PC-9 (cell line): ENCODE results near the gene LAD1. TPM values are rescaled to one million over a fixed set of nuclear protein-coding genes. Genes with fewer than 3 reads are reported as not detected.

Experiments used
- BruUV-seq: library from RNA; stranded (reverse); fragments of 400-500 nt; replicated peaks from 2 replicates; lab custom pipeline; 2021; lab: Mats Ljungman, UMichigan
- CTCF ChIA-PET: fragments of 300-600 bp; sonication (Branson Sonifier 250); formaldehyde crosslinking; loops from one replicate; lab custom pipeline; 2022; ENCODE audit warnings: antibody characterized with exemption; lab: Charles Lee
- POLR2A ChIA-PET: fragments of 300-600 bp; sonication (Branson Sonifier 250); formaldehyde crosslinking; loops from one replicate; lab custom pipeline; 2022; ENCODE audit warnings: antibody characterized with exemption; ENCODE audit not compliant: unreplicated experiment; lab: Charles Lee
- DNase-seq, 2 experiments: peaks; one replicate each; pipeline versions ENCODE4 v3.0.0 to v3.0.0-alpha.2; 2015 to 2022; ENCODE audit warnings: mixed read lengths in 1 of 2
- H2AFZ ChIP-seq: fragments of 200-600 bp; sonication (generic); 2 replicates; pipeline ENCODE4 v1.8.1; 2017; ENCODE audit warnings: antibody characterized with exemption
- H3F3A ChIP-seq: fragments of 200-600 bp; sonication (generic); 2 replicates; pipeline ENCODE4 v1.8.1; 2017; ENCODE audit warnings: antibody characterized with exemption, mild to moderate bottlenecking, low read depth; ENCODE audit not compliant: insufficient read depth
- H3K27ac ChIP-seq: fragments of 200-600 bp; sonication (generic); 2 replicates; pipeline ENCODE4 v1.6.1; 2016; ENCODE audit warnings: mixed run types
- H3K27me3 ChIP-seq: fragments of 200-600 bp; sonication (generic); 2 replicates; pipeline ENCODE4 v1.6.1; 2016; ENCODE audit warnings: low read depth, mixed run types; ENCODE audit not compliant: insufficient read depth
- H3K36me3 ChIP-seq: fragments of 200-600 bp; sonication (generic); 2 replicates; pipeline ENCODE4 v1.6.1; 2016; ENCODE audit warnings: low read depth, mixed run types
- H3K4me1 ChIP-seq: fragments of 200-600 bp; sonication (generic); replicated peaks from 2 replicates; pipeline ENCODE4 v1.6.1; 2016; ENCODE audit warnings: mixed run types; ENCODE audit not compliant: insufficient read depth
- H3K4me2 ChIP-seq: fragments of 200-600 bp; sonication (generic); 2 replicates; pipeline ENCODE4 v1.6.1; 2017; ENCODE audit warnings: mixed run types
- H3K4me3 ChIP-seq: fragments of 200-600 bp; sonication (generic); 2 replicates; pipeline ENCODE4 v1.6.1; 2016; ENCODE audit warnings: mixed run types
- H3K79me2 ChIP-seq: fragments of 200-600 bp; sonication (generic); 2 replicates; pipeline ENCODE4 v1.6.1; 2017; ENCODE audit warnings: low read depth, mixed run types
- H3K9me2 ChIP-seq: fragments of 200-600 bp; sonication (generic); 2 replicates; pipeline ENCODE4 v1.8.1; 2017; ENCODE audit warnings: mild to moderate bottlenecking; ENCODE audit not compliant: insufficient read depth
- H3K9me3 ChIP-seq: fragments of 200-600 bp; sonication (generic); 2 replicates; pipeline ENCODE4 v1.8.1; 2016; ENCODE audit warnings: low read depth; ENCODE audit not compliant: insufficient read depth
- H4K20me1 ChIP-seq: fragments of 200-600 bp; sonication (generic); 2 replicates; pipeline ENCODE4 v1.8.1; 2017; ENCODE audit not compliant: insufficient read depth
- EZH2 ChIP-seq: fragments of 200-600 bp; sonication (generic); IDR thresholded peaks from 2 replicates; pipeline ENCODE4 v1.8.0; 2017; ENCODE audit warnings: antibody characterized with exemption, low read depth
- intact Hi-C: fragments of 100-400 bp; cut with micrococcal nuclease; formaldehyde crosslinking; loops from one replicate; pipeline ENCODE4 v1.10.0; 2022; ENCODE audit not compliant: unreplicated experiment
- total RNA-seq: library from RNA; stranded (reverse); gene quantifications from 2 replicates; pipeline ENCODE4 v1.2.3, GENCODE V29; 2021
- TF ChIP-seq, protein P1 (sequence below): fragments of 200-600 bp; sonication (generic); conservative IDR thresholded peaks from 2 replicates; pipeline ENCODE4 v1.6.1; 2017; ENCODE audit warnings: mixed run types, antibody characterized with exemption, mild to moderate bottlenecking, moderate library complexity

LAD1 gene
- total RNA-seq, 1 experiment from 2014 or later, result 54.7 TPM

DNA sequence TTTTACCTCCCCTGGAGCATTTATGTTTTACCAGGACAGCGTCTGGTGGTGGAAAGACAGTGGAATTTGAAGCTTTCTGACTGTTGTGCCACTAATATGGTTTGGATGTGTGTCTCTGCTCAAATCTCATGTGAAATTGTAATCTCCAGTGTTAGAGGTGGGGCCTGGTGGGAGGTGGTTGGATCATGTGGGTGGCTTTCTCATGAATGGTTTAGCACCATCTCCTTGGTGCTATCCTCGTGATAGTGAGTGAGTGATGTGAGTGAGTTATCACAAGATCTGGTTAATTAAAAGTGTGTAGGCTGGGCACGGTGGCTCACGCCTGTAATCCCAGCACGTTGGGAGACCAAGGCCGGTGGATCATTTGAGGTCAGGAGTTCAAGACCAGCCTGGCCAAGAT is 46.2 kb upstream of the LAD1 start:
- Histone ChIP-seq H2AFZ (no peak overlapping the region), H3K27ac (no peak overlapping the region), H3K9me2 (no peaks in the 10 kb centered on the region), H3K36me3 (no peaks in the 10 kb centered on the region), H3K79me2 (no peaks in the 10 kb centered on the region), H3K27me3 (no peaks in the 10 kb centered on the region), H3K4me2 (no peak overlapping the region), H4K20me1 (no peaks in the 10 kb centered on the region), H3K4me3 (no peak overlapping the region), H3F3A (peaks cover 8% of the 10 kb centered on the region; the same call in 1 of the 2 replicates), H3K9me3 (no peaks in the 10 kb centered on the region; the same call in 1 of the 2 replicates), H3K4me1 (peaks cover 22% of the 10 kb centered on the region)
- intact Hi-C loops, result no loop called here
- no TSS peak for BruUV-seq
- ChIA-PET POLR2A (no interaction called here), CTCF (no interaction called here)
- TF ChIP-seq EZH2, result no peak
- TF ChIP-seq, protein P1, sequence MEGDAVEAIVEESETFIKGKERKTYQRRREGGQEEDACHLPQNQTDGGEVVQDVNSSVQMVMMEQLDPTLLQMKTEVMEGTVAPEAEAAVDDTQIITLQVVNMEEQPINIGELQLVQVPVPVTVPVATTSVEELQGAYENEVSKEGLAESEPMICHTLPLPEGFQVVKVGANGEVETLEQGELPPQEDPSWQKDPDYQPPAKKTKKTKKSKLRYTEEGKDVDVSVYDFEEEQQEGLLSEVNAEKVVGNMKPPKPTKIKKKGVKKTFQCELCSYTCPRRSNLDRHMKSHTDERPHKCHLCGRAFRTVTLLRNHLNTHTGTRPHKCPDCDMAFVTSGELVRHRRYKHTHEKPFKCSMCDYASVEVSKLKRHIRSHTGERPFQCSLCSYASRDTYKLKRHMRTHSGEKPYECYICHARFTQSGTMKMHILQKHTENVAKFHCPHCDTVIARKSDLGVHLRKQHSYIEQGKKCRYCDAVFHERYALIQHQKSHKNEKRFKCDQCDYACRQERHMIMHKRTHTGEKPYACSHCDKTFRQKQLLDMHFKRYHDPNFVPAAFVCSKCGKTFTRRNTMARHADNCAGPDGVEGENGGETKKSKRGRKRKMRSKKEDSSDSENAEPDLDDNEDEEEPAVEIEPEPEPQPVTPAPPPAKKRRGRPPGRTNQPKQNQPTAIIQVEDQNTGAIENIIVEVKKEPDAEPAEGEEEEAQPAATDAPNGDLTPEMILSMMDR, result no peak
- no peak for DNase-seq

DNA sequence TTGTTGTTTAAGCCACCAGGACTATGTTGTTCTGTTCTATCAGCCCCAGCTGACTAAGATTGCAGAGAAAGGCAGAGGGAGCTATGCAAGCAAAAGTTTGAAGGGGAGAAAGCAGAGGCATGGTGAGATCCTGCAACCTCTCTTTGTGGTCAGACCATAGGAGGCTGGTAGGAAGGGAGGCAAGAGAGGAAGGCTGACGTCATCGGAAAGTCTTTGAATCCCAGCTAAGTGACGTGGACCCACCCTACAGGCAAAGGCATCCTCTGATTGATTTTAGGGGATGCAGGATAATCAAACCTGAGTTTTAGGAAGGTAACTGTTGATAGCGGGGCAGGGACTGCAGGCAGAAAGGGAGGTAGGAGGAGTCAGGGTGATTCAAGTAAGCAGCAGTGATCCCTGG is 45.7 kb upstream of the LAD1 start:
- no peak for TF ChIP-seq EZH2
- TF ChIP-seq, protein P1, result no peak
- Histone ChIP-seq H4K20me1 (no peaks in the 10 kb centered on the region), H3K27ac (no peak overlapping the region), H3F3A (peaks cover 8% of the 10 kb centered on the region; the same call in 1 of the 2 replicates), H3K79me2 (no peaks in the 10 kb centered on the region), H3K4me3 (no peak overlapping the region), H2AFZ (no peak overlapping the region), H3K9me3 (no peaks in the 10 kb centered on the region; the same call in 1 of the 2 replicates), H3K4me1 (peaks cover 22% of the 10 kb centered on the region), H3K36me3 (no peaks in the 10 kb centered on the region), H3K9me2 (no peaks in the 10 kb centered on the region), H3K27me3 (no peaks in the 10 kb centered on the region), H3K4me2 (no peak overlapping the region)
- DNase-seq, result no peak
- CTCF ChIA-PET, result no interaction called here
- BruUV-seq, result no TSS peak
- intact Hi-C loops, result no loop called here
- POLR2A ChIA-PET, result no interaction called here

DNA sequence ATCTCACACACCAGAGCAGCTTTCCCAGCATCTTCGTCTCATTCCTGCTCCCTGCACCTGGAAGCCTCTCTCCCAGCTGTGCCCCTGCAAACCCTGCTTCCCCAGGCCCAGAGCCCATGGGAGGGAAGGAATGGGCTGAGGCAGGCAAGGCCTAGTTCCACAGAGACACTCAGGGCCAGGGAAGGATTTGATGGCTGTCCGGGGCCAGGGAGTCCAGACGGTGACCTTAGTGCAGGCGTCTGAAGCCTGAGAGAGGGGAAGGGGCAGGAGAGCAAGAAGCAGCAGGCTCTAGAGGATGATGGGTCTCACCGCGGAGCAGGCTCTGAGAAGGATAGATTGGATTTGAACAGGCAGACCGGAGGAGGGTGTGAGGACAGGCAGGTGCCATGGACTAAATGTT is 44.6 kb upstream of the LAD1 start:
- intact Hi-C loops, result no loop called here
- Histone ChIP-seq H2AFZ (no peak overlapping the region), H3K27ac (no peak overlapping the region), H3F3A (peaks cover 5% of the 10 kb centered on the region; the same call in 1 of the 2 replicates), H3K4me3 (no peak overlapping the region), H3K4me1 (peaks cover 17% of the 10 kb centered on the region), H3K27me3 (no peaks in the 10 kb centered on the region), H3K9me2 (no peaks in the 10 kb centered on the region), H4K20me1 (no peaks in the 10 kb centered on the region), H3K9me3 (no peaks in the 10 kb centered on the region; the same call in 1 of the 2 replicates), H3K36me3 (no peaks in the 10 kb centered on the region), H3K4me2 (no peak overlapping the region), H3K79me2 (no peaks in the 10 kb centered on the region)
- POLR2A ChIA-PET, result no interaction called here
- TF ChIP-seq, protein P1, result no peak
- no peak for TF ChIP-seq EZH2
- CTCF ChIA-PET, result no interaction called here
- DNase-seq, result no peak
- BruUV-seq, result no TSS peak
